HG03457 (cell line): Measurements from ENCODE around the gene MTARC2.

ENCODE experiments used
- ATAC-seq: cut with Tn5 transposase; IDR thresholded peaks from one replicate; pipeline ENCODE4 v1.9.1; 2021; ENCODE audit warnings: moderate number of reproducible peaks; ENCODE audit not compliant: unreplicated experiment

MTARC2 gene

DNA sequence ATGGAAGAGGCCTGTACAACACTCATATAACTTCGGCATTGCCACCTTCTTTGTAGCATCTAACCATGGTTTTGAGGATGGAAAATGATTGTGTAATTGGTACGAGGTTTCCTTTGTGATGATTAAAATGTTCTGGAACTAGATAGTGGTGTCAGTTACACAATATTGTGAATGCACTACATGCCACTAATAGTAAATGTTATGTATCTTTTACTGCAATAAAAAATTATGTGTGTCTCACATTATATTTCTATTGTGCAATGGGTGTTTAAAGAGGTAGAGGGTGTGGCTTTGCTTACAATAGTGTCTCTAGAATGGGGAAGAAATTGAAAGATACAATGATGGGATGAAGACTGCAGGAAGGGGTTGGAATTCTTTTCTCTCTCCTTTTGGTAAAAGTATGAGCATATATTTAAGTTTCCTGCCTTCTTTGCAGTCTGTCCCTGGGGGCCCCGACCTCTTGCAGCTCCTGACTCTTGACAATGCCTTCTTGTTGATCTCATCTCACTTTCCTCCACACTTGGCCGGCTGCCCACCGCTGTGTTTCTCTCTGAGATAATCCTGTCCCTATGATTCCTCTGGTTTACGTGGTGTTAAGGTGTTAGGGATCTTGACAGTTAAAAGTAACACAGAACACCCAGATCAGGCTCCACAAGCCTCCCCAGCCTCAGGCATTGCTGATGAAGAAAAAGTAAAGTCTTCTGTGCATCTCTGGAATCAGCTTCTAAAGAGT is 77.9 kb downstream of the MTARC2 start:
- ATAC-seq = no peak

DNA sequence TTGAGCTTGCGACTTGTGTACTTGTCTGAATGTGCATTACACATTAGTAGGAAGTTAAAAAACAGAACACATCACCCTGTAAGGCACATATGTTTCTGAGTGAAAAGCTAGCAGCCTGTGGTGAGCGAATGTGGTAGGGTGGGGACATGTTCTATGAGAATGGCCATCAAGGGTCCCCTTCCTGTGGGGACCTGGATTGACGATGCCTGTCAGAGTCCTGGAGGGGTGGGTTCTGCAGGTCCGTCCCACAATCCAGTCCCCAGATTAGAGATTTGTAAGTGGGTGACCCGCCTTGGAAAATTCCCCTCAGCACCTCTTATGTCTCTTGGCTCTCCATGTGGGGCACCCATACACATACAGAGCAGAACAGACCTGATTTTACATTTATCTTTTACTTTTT is 78.6 kb downstream of the MTARC2 start:
- no peak for ATAC-seq

GRCh38 chr1:220827445-220828178 is 79.5 kb downstream of the MTARC2 start:
- ATAC-seq = no peak

DNA sequence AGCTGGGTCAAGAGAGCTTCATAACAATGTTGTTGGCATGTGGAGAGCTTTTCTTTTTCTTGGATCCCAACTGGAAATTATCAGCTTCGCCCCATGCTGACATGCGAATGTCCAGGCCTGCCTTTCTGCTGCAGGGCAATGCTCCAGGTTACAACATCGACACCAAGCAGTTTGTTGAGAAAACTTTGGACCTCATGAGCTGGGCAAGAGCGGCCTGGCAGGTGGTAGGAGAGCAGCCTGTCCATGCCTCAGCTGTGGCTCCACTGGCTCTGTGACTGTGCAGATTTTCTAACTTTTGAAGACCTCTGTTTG is 80.0 kb downstream of the MTARC2 start:
- no peak for ATAC-seq

DNA sequence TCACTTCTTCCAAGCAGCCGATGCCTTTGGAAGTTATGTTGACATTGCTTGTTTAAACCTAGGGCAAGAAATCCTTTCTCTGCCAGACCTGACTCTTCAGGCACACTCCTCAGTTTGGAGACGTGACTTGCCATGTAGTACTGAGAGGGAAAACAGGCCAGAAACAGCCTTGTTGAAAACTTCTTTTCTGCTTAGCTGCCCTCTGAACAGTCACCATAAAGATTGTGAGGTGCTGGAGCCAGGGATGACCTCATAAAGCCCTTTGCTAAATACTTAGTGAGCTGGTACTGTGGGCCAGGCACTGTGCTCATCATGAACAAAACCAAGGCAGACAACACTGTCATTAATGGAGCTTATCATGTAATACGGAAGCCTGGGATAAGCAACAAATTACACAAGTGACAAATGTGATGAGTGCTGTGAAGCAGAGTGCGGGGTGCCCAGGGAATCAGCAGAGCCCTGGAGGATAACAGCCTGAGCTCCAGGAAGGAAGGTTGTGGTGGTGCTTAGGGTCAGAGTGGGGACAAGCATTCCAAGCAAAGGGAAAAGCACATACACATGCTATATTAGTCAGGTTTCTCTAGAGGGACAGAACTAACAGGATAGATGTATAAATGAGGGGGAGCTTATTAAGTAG is 80.9 kb downstream of the MTARC2 start:
- ATAC-seq = no peak

DNA sequence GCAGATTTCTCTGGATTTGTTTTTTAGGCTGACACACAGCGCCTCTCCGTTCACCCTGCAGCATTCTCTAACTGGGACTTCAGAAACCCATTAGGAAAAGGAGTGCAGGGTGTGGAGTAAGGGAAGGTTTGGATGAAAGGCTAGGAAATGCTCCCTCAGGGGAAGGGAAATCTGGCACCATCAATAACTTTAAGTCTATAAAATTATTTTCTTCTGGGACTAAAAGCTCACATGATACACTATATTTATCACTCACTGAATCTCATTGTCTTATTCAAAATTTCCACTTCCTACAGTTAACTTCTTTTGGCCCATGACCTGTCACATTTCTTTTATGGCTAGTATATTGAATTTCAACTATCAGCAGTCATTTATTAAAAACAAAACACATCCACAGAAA is 85.3 kb downstream of the MTARC2 start:
- ATAC-seq = no peak
